ENCODE data around the gene OR7C2.

GRCh38 chr19:14941189-14941588, at the start of gene OR7C2:
- TF ChIP-seq CTCF (IDR thresholded peaks at IDR 0.05; ENCODE audit: poor library complexity, severe bottlenecking) (no peak), SMC3 (conservative IDR thresholded peaks at IDR 0.05; ENCODE audit: poor library complexity) (no peak), REST (IDR thresholded peaks at IDR 0.05; ENCODE audit: borderline replicate concordance) (no peak), POLR2AphosphoS5 (IDR thresholded peaks at IDR 0.05) (no peak), MXI1 (conservative IDR thresholded peaks at IDR 0.05; ENCODE audit: poor library complexity, severe bottlenecking) (no peak), TAF1 (IDR thresholded peaks at IDR 0.05; ENCODE audit: low read depth) (no peak), EP300 (conservative IDR thresholded peaks at IDR 0.05; ENCODE audit: poor library complexity, severe bottlenecking) (no peak), EZH2 (IDR thresholded peaks at IDR 0.05; ENCODE audit: borderline replicate concordance, insufficient read depth, low read length, poor library complexity, severe bottlenecking) (no peak)

All from neural cell (in vitro differentiated cells).